ENCODE data around the gene ELOB.
"Not testable (repeated sequence)": the region's sequence is repeated elsewhere in the genome, so short reads cannot be mapped to it uniquely, and the experiment has no call there.

ELOB gene

DNA sequence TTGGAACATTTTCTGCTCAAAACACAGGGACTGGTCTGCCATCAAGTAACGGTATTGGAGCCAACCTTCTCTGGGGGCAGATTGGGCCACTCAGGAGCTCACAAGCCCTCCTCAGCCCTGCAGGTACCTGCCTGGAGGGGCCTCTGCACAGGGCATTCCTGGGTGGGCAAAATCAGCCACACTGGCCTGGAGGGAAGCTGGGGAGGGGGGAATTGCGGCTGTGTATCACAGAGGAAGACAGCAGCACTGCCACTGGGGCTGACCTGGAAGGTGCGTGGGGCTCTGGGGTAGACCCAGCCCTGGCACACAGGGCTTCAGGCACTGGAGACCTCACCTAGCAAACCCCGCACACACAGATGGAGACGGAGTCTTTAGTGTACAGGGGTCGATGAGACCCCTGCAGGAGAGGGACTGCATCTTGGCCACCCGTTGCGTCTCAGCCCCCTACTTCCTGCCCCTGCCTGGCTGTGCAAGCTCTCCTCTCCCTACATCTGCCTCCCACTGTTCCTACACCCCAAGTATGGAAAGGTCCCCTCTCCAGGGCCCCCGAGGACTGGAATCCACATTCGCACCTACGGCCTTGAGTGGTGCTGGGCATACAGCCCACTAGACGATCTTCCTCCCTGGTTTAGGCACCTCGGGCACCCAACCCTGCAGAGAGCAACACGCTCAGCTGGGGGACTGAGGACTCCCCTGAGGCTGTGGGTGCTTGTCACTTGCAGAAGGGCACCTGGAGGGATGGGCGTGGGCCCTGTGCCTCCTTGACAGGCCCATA, 31.8 kb downstream of the ELOB start:
- no peak for DNase-seq

DNA sequence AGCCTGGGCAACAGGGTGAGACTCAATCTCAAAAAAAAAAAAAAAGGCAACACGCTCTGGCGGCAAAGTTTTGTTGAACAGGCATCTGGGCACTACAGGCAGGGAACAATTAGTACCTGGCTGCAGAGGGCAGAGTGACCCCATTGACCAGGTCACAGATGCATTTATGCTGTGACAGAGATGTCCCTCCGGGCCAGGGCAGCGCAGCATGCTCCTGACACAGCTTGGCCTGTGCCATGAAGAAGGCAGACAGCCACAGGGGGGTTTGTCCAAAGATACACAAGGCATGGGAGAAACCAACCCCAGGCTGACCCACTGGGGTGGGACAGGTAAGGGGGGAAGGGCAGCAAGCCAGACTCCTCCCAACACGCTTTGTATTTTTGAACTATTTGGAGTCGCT, 32.4 kb downstream of the ELOB start:
- peak; percentile 43 for DNase-seq

- DNase-seq: no peak
Measured at GRCh38 chr16:2743007-2743810, 33.9 kb downstream of the ELOB start.

GRCh38 chr16:2742323-2743006, 34.6 kb downstream of the ELOB start:
- DNase-seq: no peak

DNA sequence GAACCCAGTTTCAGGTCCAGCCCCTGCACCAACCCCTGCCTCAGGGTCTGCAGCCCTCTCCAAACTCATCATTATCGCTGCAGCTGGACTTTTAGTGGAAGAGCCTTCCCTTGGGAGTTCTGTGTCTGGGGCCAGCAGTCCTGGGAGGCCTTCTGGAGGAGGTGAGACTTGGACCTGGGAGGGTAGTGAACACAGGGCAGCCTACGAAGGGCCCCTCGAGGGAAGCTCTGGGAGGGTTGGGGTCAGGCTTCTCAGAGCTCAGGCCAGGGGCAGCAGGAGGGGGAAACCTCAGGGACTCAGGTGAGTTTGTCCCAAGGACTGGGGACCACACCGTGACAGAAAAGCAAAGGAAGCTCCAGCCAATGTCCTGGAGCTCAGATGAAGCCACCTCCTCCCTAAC, 35.9 kb downstream of the ELOB start:
- no peak for DNase-seq

DNA sequence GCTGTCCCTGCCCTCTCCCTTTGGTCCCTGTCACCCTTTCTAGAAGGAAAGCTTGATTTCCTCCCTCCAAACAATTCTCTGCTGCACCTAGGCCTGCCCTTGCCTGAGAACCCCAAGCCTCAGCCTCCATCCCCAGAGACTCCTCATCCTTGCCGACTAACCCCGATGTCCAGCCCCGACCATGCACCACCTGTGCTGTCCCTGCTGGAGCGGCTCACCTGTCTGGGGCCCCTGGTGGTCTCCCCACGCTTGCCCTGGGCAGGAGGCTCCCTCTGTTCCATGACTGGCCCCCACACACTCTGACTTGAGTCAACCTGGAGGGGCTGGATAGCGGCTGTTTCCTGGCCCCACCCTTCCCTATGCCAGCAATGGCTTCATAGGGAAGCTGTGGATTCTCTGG, 36.6 kb downstream of the ELOB start:
- DNase-seq: no peak

- peak; percentile 68 for DNase-seq
Measured at GRCh38 chr16:2739625-2740430, 37.3 kb downstream of the ELOB start.

DNA sequence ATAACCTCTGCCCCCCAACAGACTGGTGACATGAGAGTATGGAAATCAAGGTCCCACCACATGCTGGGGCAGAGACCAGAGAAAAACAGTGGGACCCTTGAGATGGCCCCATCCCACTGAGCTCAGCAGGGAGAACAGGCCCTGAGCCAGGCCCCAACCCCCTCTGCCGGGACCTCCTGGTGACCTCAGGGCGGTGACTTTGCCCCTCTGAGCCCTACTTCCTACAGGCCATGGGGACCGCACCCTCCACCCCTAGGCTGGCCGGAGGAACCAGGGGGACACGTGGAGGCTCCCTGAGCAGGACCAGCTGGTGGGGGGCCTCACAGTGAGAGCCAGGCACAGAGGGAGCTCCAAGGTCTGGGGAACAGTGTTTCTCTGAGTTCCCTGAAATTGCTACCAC, 38.5 kb downstream of the ELOB start:
- peak; percentile 47 for DNase-seq

- peak; percentile 41 for DNase-seq
Measured at GRCh38 chr16:2737895-2738418, 39.1 kb downstream of the ELOB start.

- DNase-seq: no peak
Measured at GRCh38 chr16:2737238-2737605, 39.9 kb downstream of the ELOB start.

GRCh38 chr16:2736476-2737237, 40.4 kb downstream of the ELOB start:
- DNase-seq: peak; percentile 44

DNA sequence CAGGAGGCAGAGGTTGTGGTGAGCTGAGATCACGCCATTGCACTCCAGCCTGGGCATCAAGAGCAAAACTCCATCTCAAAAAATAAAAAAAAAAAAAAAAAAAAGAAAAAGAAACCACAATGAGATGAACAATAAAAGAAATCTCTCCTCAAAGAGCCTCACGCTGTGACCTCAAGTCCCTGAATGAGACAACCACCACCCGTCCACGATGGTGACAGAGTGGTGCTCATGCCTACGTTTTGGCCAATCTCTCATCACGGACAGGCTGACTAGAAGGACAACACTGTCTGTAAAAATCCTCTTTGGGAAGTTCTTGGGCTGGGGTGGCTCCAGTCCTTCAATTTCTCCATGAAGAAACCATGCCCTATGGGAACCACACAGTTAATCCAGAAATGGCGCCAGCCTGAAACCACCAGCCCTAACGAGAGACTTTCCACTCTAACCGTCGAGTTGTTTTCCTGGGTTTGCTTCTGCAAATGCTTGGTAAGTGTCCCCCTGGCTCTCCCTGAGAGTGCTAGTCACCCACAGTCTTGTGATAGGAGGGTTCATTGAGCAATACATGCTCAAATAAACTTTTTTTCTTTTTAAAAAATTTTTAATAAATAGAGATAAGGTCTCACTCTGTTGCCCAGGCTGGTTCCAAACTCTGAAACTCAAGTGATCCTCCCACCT, 42.1 kb downstream of the ELOB start:
- DNase-seq: no peak

- no peak for DNase-seq
Measured at GRCh38 chr16:2728034-2728433, 49.0 kb downstream of the ELOB start.

DNA sequence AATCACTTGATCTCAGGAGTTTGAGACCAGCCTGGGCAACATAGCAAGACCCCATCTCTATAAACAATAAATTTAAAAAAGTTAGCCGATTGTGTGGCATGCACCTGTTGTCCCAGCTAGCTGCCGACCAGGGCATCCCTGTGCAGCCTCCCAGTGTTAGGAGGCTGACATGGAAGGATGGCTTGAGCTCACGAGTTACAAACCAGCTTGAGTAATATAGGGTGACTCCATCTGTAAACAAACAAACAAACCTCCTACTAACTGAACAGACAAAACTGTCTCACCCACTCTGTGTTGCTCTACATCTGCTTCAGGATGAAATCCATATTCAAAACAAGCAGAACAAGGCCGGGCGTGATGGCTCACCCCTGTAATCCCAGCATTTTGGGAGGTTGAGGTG, 50.2 kb downstream of the ELOB start:
- DNase-seq: no peak

DNA sequence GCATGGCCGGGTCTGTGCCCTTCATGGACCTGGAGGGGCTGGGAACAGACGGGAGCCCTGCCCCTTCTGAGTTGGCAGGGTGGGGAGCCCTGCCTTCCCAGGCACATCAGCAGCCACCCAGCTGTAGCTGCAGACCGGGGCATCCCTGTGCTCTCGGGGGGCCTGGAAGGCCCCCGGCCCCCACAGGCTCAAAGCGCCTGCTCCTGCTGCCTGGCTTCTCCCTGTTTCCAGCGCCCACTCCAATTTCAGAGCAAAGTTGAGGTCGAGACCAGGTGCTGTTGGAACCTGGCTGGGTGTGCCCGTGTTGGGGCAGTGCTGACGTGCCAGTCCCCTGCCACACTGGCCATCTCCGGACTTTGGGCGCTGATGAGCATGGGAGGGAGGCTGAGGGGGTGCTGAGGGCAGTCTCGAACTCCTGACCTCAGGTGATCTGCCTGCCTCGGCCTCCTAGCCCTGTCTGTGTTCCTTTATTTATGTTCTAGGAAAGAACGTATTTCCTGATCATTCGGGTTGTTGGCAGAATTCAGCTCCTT, 52.2 kb downstream of the ELOB start:
- no peak for DNase-seq

DNA sequence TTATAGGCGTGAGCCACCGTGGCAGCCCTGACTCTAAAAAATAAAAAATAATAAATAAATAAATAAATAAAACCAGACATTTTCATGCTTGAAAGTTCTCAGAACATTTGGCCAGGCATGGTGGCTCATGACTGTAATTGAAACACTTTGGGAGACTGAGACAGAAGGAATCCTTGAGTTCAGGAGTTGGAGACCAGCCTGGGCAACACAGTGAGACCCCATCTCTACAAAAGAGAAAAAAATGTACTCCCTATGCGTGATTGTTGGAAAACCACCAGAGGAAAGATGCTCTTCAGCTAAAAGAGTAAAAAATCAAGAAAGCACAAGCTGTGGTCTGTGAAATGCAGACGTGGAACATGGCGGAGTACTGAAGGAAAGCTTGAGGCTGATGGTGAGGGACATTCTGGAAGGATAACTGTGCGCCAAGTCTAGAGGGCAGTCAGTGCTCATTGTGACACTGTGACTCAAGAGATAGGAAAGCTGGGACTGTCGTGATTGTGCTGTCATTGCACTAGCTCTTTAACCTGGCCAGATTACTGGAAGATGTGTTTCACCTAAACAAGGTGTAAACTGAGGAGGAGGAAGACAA, 52.9 kb downstream of the ELOB start:
- DNase-seq: no peak

DNA sequence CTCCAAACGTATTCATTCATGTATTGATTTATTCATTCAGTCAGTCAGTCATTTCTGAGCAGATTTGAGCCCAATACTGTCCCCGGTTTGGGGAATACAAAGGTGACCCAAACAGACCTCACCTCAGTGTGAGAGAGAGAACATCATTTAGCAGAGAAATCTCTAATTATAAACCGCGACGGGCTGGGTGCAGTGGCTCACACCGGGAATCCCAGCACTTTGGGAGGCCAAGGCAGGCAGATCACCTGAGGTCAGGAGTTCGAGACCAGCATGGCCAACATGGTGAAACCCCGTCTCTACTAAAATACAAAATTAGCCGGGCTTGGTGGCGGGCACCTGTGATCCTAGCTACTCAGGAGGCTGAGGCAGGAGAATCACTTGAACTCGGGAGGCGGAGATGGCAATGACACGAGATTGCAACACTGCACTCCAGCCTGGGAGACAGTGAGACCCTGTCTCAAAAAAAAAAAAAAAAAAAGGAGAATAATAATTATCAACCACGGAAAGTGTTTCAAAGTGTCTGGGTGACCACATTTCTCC, 55.4 kb downstream of the ELOB start:
- not testable (repeated sequence) for DNase-seq

Measured in islet precursor cell (in vitro differentiated cells).